Mesodermal cell (in vitro differentiated cells): ENCODE measurements around the gene MYH15.

Experiments used
- H3K27ac ChIP-seq: 2 replicates; pipeline ENCODE4 v1.7.0; 2013; ENCODE audit warnings: mild to moderate bottlenecking, low read depth, low read length, moderate library complexity; ENCODE audit not compliant: severe bottlenecking
- H3K36me3 ChIP-seq: 2 replicates; pipeline ENCODE4 v1.7.1; 2013; ENCODE audit warnings: mild to moderate bottlenecking, low read length, moderate library complexity; ENCODE audit not compliant: control insufficient read depth, insufficient read depth
- H3K4me1 ChIP-seq: one replicate; pipeline ENCODE4 v1.7.1; 2013; ENCODE audit warnings: mild to moderate bottlenecking, low read length; ENCODE audit not compliant: insufficient read depth, control insufficient read depth, poor library complexity, severe bottlenecking
- H3K4me3 ChIP-seq: 2 replicates; pipeline ENCODE4 v1.7.0; 2013; ENCODE audit warnings: low read length, control low read depth, mild to moderate bottlenecking; ENCODE audit not compliant: insufficient read depth, poor library complexity, severe bottlenecking; ENCODE audit errors: extremely low read depth
- H3K9me3 ChIP-seq: 2 replicates; pipeline ENCODE4 v1.7.1; 2013; ENCODE audit warnings: mild to moderate bottlenecking, low read length, moderate library complexity; ENCODE audit not compliant: control insufficient read depth
- WGBS, 2 experiments: methylation state at CpG; one replicate each; pipeline ENCODE4 v1.1.5; 2013; ENCODE audit warnings: missing lambda C conversion rate in 2 of 2; ENCODE audit not compliant: insufficient coverage in 2 of 2; 5-methylcytosine and 5-hydroxymethylcytosine counted together

Gene MYH15

DNA sequence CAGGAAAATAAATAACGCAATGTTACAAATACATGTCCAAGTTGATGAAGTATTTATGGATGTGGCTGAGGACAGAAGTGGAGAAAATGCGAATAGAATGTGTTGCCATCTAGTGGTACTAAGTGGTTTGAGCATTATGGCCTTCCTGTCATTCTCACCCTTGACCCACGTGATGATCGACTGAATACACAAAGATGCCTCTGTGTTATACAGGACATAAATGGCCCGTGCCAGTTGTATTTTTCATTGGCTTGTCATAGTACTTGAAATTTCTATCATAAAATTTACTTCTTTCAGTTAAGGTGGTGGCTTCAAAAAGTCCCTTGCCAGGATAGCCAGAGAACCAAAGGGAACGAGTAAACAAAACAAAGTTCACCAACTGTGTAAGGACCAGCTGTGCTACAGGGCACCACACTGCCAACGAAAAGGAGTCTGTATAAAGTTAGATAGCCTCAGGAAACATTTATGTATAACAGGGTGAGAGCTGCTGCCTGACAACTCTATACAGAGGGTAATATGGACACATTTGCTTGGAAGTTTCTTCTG, 103.7 kb downstream of the MYH15 start:
- Histone ChIP-seq H3K27ac (no peak overlapping the region), H3K4me1 (peaks cover 11% of the 10 kb centered on the region), H3K36me3 (no peaks in the 10 kb centered on the region), H3K4me3 (no peak overlapping the region), H3K9me3 (no peaks in the 10 kb centered on the region)
- 51 to 56% methylated on average over 2 to 5 of the region's 7 CpGs for WGBS, 2 experiments

DNA sequence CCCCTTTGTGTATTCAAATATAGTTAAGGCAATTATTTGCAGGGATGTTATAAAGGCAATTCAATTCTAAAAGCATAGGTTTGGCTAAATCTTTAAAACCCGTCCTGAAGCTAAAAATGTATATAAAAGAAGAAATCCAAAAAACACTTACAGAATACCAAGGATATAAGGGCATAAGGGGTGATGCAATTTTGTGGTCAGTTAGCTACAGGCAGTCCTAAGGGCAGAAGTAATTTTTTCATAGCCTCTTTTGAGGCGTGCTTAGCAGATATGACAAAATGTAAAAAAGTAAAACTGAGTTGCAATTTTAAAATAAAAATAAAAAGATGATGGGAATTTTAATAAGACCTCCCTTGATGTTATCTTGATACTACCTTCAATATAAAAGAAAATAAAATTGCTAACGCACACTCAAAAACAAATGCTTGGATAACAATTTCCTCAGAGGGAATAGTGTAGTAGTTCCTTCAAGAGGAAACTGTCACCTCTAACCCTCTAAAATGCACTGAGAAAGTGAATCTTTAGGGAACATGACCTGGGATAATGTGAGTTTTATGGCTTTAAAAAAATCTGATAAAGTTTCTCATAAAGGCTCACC, 104.2 kb downstream of the MYH15 start:
- Histone ChIP-seq H3K9me3 (no peaks in the 10 kb centered on the region), H3K4me3 (no peak overlapping the region), H3K36me3 (no peaks in the 10 kb centered on the region), H3K27ac (no peak overlapping the region), H3K4me1 (peaks cover 11% of the 10 kb centered on the region)
- WGBS, 2 experiments: no CpG with 5 or more reads among the region's 3 CpGs

DNA sequence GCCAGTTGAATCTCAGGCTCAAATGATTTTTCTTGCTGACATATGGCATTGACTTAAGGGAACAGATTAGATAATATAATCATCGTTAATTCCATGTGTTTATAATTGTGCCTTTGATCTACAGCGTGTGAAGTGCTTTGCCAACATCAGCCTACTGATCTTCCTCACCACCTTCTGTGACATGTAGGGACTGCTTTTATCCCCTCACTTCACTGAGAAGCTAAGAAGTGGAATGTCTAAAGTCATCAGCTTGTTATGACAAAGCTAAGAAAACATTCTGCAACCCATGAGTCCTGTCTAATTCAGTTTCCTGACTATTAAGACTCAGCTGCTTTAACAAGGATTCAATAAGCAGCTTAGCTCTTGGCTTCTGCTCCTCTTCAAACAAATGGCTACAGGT, 106.0 kb downstream of the MYH15 start:
- H3K4me1 ChIP-seq: peaks cover 11% of the 10 kb centered on the region
- no peaks in the 10 kb centered on the region for H3K9me3 ChIP-seq
- no peak overlapping the region for H3K4me3 ChIP-seq
- WGBS, 2 experiments: no CpG with 5 or more reads among the region's 2 CpGs
- no peaks in the 10 kb centered on the region for H3K36me3 ChIP-seq
- peak overlapping the region; percentile 36 for H3K27ac ChIP-seq

DNA sequence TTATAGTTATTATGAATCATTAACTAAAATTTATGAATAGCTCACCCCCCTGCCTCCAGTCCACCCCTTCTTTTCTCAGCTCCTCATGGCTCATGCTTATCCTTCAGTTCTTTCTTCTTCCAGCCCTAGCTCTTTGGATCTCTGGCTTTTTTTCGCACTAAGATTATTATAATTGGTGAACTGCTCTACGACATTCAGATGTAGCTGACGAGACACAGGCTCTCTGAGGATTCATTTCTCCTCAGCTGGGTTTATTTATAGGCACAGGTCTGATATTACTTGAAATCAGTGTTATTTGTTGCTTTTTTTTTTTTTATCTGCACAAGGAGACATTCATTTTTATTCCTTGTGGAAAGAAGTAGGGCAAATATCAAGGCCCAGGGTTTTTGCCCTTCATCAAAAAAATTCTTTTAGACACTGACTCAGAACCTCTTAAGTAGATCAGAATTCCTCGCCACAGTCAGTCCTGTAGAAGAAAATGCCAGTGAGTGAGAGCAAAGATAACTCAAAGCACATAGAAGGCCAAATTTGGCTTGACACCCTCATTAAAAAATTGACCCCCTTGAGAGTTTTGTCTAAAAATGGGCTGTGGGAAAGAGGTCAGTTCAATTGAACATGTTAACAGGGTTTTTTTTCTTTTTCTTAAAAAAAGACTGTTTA, 106.6 kb downstream of the MYH15 start:
- Histone ChIP-seq H3K36me3 (no peaks in the 10 kb centered on the region), H3K9me3 (no peaks in the 10 kb centered on the region), H3K4me3 (no peak overlapping the region), H3K27ac (peak overlapping the region; percentile 36), H3K4me1 (peaks cover 11% of the 10 kb centered on the region)
- WGBS, 2 experiments: 80% methylated on average over 1 of the region's 4 CpGs; no CpG with 5 or more reads in 1 of the 2 experiments

DNA sequence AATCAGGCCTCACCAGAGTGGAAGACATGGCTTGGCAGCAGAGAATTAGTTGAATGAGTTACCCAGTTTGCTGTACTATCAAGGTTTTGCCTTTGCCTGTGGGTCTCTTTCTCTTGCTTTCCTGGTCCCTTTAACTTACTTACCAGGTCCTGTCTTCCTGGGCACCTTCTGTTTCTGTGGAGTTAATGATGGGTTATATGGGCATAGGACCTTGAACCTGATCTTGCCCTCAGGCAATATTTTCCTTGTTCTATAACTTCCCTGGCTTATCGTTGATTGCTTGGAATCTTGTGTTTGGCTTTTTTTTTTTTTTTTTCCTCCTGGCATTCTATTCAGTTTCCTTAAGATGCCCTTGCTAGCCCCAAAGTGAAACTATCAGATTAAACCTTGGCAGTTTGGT, 107.2 kb downstream of the MYH15 start:
- WGBS, 2 experiments: 100% methylated on average over 1 of the region's 1 CpG; no CpG with 5 or more reads in 1 of the 2 experiments

DNA sequence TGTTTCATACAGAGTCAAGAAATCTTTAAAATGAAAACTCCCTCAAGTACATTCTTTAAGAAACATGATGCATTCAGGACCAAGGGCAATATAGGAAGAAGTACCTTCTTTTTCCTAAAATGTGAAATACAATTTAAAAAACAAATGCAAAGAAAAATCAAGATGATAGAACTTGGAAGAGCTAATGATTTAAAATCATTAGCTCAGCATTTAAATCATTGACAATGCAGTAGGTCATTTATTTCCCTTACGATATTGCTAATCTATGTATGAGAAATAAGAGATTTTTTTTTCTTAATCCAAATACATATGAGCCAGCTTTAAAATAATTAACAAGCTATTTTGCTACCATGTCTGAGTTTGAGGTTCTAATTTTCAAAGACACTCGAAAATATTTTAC, 108.6 kb downstream of the MYH15 start:
- Histone ChIP-seq H3K9me3 (no peaks in the 10 kb centered on the region), H3K36me3 (no peaks in the 10 kb centered on the region), H3K27ac (no peak overlapping the region), H3K4me1 (peaks cover 11% of the 10 kb centered on the region), H3K4me3 (no peak overlapping the region)
- no CpG with 5 or more reads among the region's 2 CpGs for WGBS, 2 experiments

More for the DNA sequence above, 107.2 kb downstream of the MYH15 start:
- no peak overlapping the region for H3K27ac ChIP-seq
- H3K4me3 ChIP-seq: no peak overlapping the region
- no peaks in the 10 kb centered on the region for H3K9me3 ChIP-seq
- peaks cover 11% of the 10 kb centered on the region for H3K4me1 ChIP-seq
- H3K36me3 ChIP-seq: no peaks in the 10 kb centered on the region

DNA sequence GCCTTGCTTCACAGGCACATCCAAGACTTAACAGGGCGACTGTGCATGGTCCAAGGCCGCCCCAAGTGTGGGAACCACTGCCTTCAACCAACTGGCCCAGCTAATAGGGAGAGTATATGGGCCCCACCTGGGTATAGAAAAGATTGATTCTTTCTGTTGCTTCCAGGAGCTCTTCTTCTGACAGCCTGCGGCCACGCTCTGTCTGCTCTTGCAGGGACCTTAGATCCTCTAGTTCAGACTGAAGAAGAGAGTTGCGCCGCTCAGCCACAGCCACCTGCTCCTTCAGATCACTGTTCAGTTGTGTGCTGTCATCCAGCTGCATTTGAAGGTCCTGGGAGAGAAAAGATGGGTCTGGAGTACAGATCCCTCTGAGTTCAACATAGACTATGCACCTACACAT, 111.9 kb downstream of the MYH15 start:
- Histone ChIP-seq H3K36me3 (no peaks in the 10 kb centered on the region), H3K4me3 (no peak overlapping the region), H3K9me3 (no peaks in the 10 kb centered on the region), H3K27ac (no peak overlapping the region), H3K4me1 (no peaks in the 10 kb centered on the region)
- 77 to 98% methylated on average over 2 to 6 of the region's 6 CpGs for WGBS, 2 experiments

DNA sequence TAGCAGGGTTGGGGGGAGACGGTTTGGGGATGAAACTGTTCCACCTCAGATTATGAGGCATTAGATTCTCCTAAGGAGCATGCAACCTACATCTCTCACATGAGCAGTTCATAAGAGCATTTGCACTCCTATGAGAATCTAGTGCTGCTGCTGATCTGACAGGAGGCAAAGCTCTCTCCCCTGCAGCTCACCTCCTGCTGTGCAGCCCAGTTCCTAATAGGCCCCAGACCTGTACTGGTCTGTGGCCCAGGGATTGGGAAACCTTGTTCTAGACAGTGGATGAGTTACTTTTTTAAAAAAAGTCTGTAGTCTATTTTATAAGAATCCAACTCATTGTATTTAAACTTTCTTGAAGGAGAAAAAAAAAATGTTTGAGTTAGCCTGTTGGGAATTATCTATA, 114.1 kb downstream of the MYH15 start:
- H3K9me3 ChIP-seq: no peaks in the 10 kb centered on the region
- no CpG with 5 or more reads among the region's 1 CpG for WGBS, 2 experiments
- H3K36me3 ChIP-seq: no peaks in the 10 kb centered on the region
- H3K27ac ChIP-seq: no peak overlapping the region
- H3K4me3 ChIP-seq: no peak overlapping the region
- H3K4me1 ChIP-seq: no peaks in the 10 kb centered on the region

DNA sequence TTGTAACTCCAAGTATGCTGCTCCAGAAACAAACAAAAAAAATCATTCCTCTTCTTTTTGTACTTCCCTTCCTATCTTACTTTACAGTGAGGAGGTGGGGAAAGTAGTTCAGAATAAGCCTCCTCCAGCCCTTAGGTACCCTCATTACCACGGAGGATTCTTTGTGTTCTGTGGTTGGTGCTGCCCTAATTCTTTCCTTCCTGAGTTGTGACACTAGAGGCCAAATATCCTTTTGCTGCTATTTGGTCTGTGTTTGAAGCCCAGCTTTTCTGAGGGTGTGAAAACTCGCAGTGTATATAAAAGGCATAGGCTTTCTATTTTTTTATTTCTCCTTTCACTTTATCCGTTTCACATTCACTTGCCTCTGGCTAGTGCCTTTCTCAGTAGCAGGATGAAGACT, 115.8 kb downstream of the MYH15 start:
- H3K9me3 ChIP-seq: no peaks in the 10 kb centered on the region
- no peak overlapping the region for H3K4me3 ChIP-seq
- no peaks in the 10 kb centered on the region for H3K36me3 ChIP-seq
- H3K27ac ChIP-seq: no peak overlapping the region
- WGBS, 2 experiments: no CpG with 5 or more reads among the region's 3 CpGs
- H3K4me1 ChIP-seq: no peaks in the 10 kb centered on the region

DNA sequence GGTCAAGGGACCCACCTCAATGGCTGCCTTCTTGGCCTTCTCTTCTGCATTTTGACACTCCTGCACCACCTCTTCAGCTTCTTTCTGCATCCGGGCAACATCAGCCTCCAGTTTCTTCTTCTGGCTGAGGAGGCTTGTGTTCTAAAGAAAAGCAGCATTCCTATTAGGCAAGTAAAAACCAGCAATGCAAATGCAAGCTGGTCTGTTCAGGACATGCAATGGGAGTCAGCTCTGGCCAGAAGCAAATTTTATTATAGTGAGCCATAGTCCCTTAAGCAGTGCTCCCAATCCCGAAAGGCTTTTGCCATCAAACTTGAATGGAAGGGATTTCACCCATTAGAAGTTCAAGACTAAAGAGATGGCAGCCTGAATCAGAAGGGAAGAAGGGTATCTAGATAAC, 116.4 kb downstream of the MYH15 start:
- Histone ChIP-seq H3K4me1 (no peaks in the 10 kb centered on the region), H3K36me3 (no peaks in the 10 kb centered on the region), H3K9me3 (no peaks in the 10 kb centered on the region), H3K27ac (no peak overlapping the region), H3K4me3 (no peak overlapping the region)
- 100% methylated on average over 2 of the region's 2 CpGs for WGBS, 2 experiments
